ENCODE data around the gene NUDT16L1.

DNA sequence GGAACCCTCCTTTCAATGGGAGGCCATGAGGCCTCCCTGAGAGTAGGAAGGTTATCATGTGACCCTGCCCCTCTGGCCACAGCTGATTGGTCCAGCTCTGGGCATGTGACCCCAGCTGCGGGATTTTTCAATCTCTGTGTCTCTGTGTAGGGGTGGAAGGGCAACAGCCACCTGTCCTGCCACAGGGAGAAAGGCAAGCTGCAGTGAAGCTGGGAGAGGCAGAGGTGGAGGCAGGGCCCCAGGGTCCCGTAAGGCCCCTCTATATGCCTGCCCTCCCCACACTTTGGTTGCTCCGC lies 51.9 kb downstream of the NUDT16L1 start:
- TF ChIP-seq, protein P1, sequence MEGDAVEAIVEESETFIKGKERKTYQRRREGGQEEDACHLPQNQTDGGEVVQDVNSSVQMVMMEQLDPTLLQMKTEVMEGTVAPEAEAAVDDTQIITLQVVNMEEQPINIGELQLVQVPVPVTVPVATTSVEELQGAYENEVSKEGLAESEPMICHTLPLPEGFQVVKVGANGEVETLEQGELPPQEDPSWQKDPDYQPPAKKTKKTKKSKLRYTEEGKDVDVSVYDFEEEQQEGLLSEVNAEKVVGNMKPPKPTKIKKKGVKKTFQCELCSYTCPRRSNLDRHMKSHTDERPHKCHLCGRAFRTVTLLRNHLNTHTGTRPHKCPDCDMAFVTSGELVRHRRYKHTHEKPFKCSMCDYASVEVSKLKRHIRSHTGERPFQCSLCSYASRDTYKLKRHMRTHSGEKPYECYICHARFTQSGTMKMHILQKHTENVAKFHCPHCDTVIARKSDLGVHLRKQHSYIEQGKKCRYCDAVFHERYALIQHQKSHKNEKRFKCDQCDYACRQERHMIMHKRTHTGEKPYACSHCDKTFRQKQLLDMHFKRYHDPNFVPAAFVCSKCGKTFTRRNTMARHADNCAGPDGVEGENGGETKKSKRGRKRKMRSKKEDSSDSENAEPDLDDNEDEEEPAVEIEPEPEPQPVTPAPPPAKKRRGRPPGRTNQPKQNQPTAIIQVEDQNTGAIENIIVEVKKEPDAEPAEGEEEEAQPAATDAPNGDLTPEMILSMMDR (IDR thresholded peaks at IDR 0.05): no peak
- TF ChIP-seq POLR2A (IDR thresholded peaks at IDR 0.05): no peak
